NB4 (cell line): ENCODE results near the gene GPLD1.
"Not testable (repeated sequence)": the region's sequence is repeated elsewhere in the genome, so short reads cannot be mapped to it uniquely, and the experiment has no call there.

Experiments used
- DNase-seq: peaks from one replicate; pipeline ENCODE4 v3.0.0; 2010; ENCODE audit warnings: low read depth
- H3K4me3 ChIP-seq: one replicate; pipeline ENCODE4 v1.5.1; 2011; ENCODE audit warnings: mild to moderate bottlenecking, low read depth, low read length, moderate library complexity
- MAX ChIP-seq: IDR thresholded peaks from 2 replicates; pipeline ENCODE4 v1.6.1; 2011; ENCODE audit warnings: low read depth, low read length
- MYC ChIP-seq: IDR thresholded peaks from 2 replicates; pipeline ENCODE4 v1.6.1; 2011; ENCODE audit warnings: low read depth, low read length
- POLR2A ChIP-seq: IDR thresholded peaks from 2 replicates; pipeline ENCODE4 v1.6.1; 2011; ENCODE audit warnings: mild to moderate bottlenecking; ENCODE audit not compliant: insufficient read length; ENCODE audit errors: extremely low read depth
- TF ChIP-seq, protein P1 (sequence below): IDR thresholded peaks from one replicate; pipeline ENCODE4 v1.5.1; 2012; ENCODE audit warnings: low read depth, low read length

The GPLD1 gene

GRCh38 chr6:24408719-24409410 lies 80.5 kb downstream of the GPLD1 start:
- no peak for DNase-seq
- TF ChIP-seq, protein P1, sequence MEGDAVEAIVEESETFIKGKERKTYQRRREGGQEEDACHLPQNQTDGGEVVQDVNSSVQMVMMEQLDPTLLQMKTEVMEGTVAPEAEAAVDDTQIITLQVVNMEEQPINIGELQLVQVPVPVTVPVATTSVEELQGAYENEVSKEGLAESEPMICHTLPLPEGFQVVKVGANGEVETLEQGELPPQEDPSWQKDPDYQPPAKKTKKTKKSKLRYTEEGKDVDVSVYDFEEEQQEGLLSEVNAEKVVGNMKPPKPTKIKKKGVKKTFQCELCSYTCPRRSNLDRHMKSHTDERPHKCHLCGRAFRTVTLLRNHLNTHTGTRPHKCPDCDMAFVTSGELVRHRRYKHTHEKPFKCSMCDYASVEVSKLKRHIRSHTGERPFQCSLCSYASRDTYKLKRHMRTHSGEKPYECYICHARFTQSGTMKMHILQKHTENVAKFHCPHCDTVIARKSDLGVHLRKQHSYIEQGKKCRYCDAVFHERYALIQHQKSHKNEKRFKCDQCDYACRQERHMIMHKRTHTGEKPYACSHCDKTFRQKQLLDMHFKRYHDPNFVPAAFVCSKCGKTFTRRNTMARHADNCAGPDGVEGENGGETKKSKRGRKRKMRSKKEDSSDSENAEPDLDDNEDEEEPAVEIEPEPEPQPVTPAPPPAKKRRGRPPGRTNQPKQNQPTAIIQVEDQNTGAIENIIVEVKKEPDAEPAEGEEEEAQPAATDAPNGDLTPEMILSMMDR: no peak
- no peak overlapping the region for H3K4me3 ChIP-seq

DNA sequence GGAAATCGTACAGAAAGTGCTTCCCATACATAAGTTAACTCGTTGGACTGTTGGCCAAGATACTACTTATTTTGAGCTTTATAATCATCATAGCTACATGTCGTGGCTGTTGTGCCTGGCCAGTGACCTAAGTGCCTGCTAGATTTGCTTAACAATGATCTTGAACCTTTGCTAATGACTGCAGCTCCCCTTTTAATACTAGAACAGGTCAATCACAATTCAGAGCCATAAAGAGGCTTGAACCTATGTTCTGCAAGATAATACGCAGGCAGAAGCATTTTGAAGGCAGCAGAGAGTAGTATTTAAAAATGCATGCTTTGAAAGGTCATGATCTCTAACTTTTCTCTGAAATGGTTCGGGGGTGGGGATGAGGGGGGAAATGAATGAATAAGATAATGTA lies 84.1 kb downstream of the GPLD1 start:
- TF ChIP-seq MYC: no peak
- TF ChIP-seq, protein P1: no peak
- TF ChIP-seq MAX: no peak
- no peak for TF ChIP-seq POLR2A
- H3K4me3 ChIP-seq: peak overlapping the region; percentile 21
- DNase-seq: no peak

DNA sequence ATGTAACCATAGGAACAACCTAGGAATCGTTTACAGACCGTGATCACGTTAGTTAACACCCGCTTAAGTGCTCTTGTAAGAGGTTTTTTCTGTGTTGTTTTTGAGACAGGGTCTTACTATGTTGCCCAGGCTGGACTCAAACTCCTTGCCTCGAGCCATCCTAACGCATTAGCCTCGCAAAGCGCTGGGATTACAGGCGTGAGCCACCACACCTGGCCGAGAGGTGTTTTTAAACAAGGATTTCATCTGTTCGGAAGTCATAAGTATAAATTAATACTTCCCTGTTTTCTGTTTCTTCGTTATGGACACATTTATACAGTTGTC lies 85.9 kb downstream of the GPLD1 start:
- TF ChIP-seq, protein P1: no peak
- TF ChIP-seq MYC (no peak), POLR2A (no peak), MAX (no peak)
- peak overlapping the region; percentile 99 for H3K4me3 ChIP-seq
- no peak for DNase-seq

DNA sequence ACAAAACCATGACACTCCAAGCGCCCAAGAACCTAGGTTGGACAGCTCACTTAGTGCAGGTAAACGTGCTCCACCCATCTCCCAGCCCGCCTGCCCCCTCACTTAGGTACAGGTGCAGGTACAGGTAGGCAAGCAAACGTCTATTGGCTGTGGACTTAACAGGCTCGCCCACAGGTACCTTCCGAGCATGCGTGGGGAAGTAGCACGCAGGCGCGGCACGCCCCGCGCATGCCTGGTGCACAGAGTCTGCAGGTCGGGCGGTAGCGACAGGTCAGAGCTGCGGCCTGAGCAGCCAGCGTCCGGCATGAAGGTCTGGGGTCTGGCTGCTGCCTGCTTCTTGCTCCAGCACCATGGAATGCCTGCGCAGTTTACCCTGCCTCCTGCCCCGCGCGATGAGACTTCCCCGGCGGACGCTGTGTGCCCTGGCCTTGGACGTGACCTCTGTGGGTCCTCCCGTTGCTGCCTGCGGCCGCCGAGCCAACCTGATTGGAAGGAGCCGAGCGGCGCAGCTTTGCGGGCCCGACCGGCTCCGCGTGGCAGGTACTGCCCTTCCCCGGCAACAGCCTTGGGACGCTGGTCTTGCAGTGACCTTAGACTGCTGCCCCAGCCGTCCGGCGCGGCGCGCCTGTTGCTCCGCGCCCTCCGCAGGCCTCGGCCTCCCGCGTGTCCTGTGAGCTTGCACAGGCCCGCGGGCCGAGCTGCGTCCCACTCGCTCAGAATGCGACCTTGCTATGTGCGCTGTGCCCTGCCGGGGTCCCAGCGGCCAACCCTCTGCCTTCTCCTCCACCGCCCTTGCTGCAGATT lies 86.5 kb downstream of the GPLD1 start, which contains the start of gene MRS2:
Gene MRS2, plus strand, starts transcription at position 240 of the 804 bp plus-strand sequence. Its CDS starts 111 bp downstream, at position 351.
- peak; percentile 89 for DNase-seq
- TF ChIP-seq, protein P1: no peak
- TF ChIP-seq MAX (peak; percentile 59), MYC (peak; percentile 56), POLR2A (peak; percentile 91)
- H3K4me3 ChIP-seq: peak within 1 kb of the TSS; percentile 99

DNA sequence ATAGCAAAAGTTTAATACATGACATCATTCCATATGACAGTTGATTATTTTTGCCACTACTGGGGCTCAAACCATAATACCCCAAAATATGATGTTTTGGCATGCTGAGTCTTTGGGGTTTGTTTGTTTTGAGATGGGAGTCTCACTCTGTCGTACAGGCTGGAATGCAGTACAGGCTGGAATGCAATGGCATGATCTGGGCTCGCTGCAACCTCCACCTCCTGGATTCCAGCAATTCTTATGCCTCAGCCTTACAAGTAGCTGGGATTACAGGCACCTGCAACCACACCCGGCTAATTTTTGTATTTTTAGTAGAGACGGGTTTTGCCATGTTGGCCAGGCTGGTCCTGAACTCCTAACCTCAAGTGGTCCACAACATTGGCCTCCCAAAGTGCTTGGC lies 87.9 kb downstream of the GPLD1 start:
- H3K4me3 ChIP-seq: no peak overlapping the region
- TF ChIP-seq POLR2A (no peak), MAX (no peak), MYC (no peak)
- TF ChIP-seq, protein P1: no peak

GRCh38 chr6:24400045-24401039 lies 89.0 kb downstream of the GPLD1 start:
- H3K4me3 ChIP-seq: not testable (repeated sequence)

More for the DNA sequence above, 87.9 kb downstream of the GPLD1 start:
- no peak for DNase-seq

More at GRCh38 chr6:24400045-24401039, 89.0 kb downstream of the GPLD1 start:
- DNase-seq: not testable (repeated sequence)
